ENCODE results near the gene MUC6.

Gene MUC6

DNA sequence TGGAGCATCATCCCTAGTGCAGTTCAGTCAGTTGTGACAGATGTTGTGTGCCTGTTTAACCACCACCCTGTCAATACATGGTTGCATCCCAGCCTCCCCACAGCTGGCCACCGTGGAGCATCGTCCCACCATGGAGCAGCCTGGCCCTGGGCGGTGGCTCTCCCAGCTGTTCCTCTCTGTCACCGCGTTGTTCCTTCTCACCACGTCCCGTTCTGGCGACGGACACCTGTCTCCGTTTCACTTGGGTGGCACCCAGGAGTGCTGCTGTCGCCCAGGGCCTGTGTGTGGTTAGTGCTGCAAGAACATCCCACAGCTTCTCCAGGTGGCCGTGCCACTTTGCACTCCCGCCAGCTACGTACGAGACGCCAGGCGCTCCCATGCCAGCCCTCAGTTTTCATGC is 26.5 kb downstream of the MUC6 start:
- no peaks in the 10 kb centered on the region for H3K79me2 ChIP-seq (ENCODE audit: insufficient read depth, low read depth)
- no peak overlapping the region for H3K4me2 ChIP-seq
- no peaks in the 10 kb centered on the region for H4K20me1 ChIP-seq (ENCODE audit: insufficient read depth)
- no peaks in the 10 kb centered on the region for H3K4me1 ChIP-seq (ENCODE audit: low read depth, poor library complexity, severe bottlenecking)
- no peak overlapping the region for H3K9ac ChIP-seq
- no peaks in the 10 kb centered on the region for H3K36me3 ChIP-seq (ENCODE audit: insufficient read depth)
- H3K27me3 ChIP-seq (ENCODE audit: insufficient read depth, low read depth), result no peaks in the 10 kb centered on the region
- no peak overlapping the region for H2AFZ ChIP-seq (ENCODE audit: low read depth)
- TF ChIP-seq, protein P1, sequence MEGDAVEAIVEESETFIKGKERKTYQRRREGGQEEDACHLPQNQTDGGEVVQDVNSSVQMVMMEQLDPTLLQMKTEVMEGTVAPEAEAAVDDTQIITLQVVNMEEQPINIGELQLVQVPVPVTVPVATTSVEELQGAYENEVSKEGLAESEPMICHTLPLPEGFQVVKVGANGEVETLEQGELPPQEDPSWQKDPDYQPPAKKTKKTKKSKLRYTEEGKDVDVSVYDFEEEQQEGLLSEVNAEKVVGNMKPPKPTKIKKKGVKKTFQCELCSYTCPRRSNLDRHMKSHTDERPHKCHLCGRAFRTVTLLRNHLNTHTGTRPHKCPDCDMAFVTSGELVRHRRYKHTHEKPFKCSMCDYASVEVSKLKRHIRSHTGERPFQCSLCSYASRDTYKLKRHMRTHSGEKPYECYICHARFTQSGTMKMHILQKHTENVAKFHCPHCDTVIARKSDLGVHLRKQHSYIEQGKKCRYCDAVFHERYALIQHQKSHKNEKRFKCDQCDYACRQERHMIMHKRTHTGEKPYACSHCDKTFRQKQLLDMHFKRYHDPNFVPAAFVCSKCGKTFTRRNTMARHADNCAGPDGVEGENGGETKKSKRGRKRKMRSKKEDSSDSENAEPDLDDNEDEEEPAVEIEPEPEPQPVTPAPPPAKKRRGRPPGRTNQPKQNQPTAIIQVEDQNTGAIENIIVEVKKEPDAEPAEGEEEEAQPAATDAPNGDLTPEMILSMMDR (conservative IDR thresholded peaks at IDR 0.05; ENCODE audit: low read depth, low read length), result no peak
- no peak overlapping the region for H3K4me3 ChIP-seq (IDR thresholded peaks at IDR 0.05; ENCODE audit: insufficient read depth, low read depth, low read length)
- H3K27ac ChIP-seq, result no peak overlapping the region

DNA sequence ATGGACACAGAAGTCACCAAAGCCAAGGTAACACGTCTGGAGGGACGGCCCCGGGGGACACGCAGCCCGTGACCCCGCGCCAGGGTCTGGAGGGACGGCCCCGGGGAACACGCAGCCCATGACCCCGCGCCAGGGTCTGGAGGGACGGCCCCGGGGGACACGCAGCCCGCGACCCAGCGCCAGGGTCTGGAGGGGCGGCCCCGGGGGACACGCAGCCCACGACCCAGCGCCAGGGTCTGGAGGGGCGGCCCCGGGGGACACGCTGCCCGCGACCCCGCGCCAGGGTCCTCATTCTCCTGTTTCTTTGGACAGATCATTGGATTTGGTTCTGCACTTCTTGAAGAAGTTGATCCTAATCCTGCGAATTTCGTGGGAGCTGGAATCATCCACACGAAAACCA is 27.1 kb downstream of the MUC6 start:
- Histone ChIP-seq H3K27me3 (ENCODE audit: insufficient read depth, low read depth) (no peaks in the 10 kb centered on the region), H3K4me3 (IDR thresholded peaks at IDR 0.05; ENCODE audit: insufficient read depth, low read depth, low read length) (no peak overlapping the region), H2AFZ (ENCODE audit: low read depth) (no peak overlapping the region), H3K4me1 (ENCODE audit: low read depth, poor library complexity, severe bottlenecking) (no peaks in the 10 kb centered on the region), H3K36me3 (ENCODE audit: insufficient read depth) (no peaks in the 10 kb centered on the region), H3K79me2 (ENCODE audit: insufficient read depth, low read depth) (no peaks in the 10 kb centered on the region), H3K27ac (no peak overlapping the region), H3K9ac (no peak overlapping the region), H3K4me2 (no peak overlapping the region), H4K20me1 (ENCODE audit: insufficient read depth) (no peaks in the 10 kb centered on the region)
- TF ChIP-seq, protein P1 (conservative IDR thresholded peaks at IDR 0.05; ENCODE audit: low read depth, low read length), result no peak

DNA sequence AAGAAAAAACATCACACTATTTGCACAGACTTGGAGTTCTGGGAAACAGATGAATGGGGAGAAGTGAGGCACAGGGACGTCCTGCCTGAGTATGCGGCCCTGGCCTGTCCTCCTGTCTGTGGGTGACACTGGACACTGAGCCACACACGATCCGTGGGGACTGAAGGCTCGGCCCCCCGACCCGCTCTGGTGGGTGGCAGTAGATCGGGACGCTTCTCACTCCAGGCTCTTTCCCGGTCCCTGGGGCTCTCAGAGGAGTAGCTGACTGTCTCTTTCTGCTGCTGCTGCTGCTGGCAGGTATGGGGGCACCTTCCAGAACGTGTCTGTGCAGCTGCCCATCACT is 27.7 kb downstream of the MUC6 start:
- no peak overlapping the region for H3K9ac ChIP-seq
- no peak overlapping the region for H2AFZ ChIP-seq (ENCODE audit: low read depth)
- H3K27ac ChIP-seq, result no peak overlapping the region
- H3K4me2 ChIP-seq, result no peak overlapping the region
- TF ChIP-seq, protein P1 (conservative IDR thresholded peaks at IDR 0.05; ENCODE audit: low read depth, low read length), result no peak
- no peaks in the 10 kb centered on the region for H3K27me3 ChIP-seq (ENCODE audit: insufficient read depth, low read depth)
- H3K36me3 ChIP-seq (ENCODE audit: insufficient read depth), result no peaks in the 10 kb centered on the region
- no peaks in the 10 kb centered on the region for H4K20me1 ChIP-seq (ENCODE audit: insufficient read depth)
- no peaks in the 10 kb centered on the region for H3K79me2 ChIP-seq (ENCODE audit: insufficient read depth, low read depth)
- no peak overlapping the region for H3K4me3 ChIP-seq (IDR thresholded peaks at IDR 0.05; ENCODE audit: insufficient read depth, low read depth, low read length)
- no peaks in the 10 kb centered on the region for H3K4me1 ChIP-seq (ENCODE audit: low read depth, poor library complexity, severe bottlenecking)

DNA sequence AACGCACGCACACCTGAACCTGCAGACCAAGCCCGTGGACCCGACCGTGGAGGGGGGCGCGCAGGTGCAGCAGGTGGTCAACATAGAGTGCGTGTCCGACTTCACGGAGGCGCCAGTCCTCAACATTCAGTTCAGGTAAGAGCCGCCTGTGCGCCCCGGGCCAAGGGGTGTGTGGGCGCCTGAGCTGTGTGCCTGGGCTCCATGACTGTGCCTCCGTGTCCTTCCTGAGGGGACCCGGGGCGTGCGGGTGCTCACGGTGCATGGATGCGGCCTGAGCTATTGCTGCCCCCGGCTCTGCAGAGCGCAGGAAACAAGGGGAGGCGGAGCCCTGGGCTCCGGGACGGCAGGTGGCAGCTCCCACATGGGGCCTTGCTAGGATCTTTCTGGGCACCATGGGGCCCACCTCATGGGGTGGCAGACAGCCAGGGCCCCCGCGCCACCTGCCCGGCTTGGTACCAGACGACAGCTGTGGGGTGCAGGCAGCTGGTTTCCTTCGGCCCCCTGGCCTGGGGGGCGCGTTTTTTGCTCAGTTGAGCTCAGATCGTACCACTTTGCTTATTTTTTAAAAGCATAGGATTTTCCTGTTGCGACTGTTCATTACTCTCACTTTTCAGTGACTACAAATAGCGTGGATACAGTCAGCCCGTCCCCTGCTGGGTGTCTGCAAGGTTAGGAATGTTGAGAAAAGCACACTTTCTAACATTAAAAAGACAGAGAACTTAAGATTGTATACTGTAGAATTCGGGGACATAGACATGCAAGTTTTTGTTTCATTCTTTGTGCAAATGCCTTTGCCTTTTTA is 28.3 kb downstream of the MUC6 start:
- H3K4me2 ChIP-seq, result no peak overlapping the region
- H3K79me2 ChIP-seq (ENCODE audit: insufficient read depth, low read depth), result no peaks in the 10 kb centered on the region
- H3K9ac ChIP-seq, result no peak overlapping the region
- no peaks in the 10 kb centered on the region for H3K36me3 ChIP-seq (ENCODE audit: insufficient read depth)
- no peaks in the 10 kb centered on the region for H4K20me1 ChIP-seq (ENCODE audit: insufficient read depth)
- no peak overlapping the region for H2AFZ ChIP-seq (ENCODE audit: low read depth)
- H3K4me3 ChIP-seq (IDR thresholded peaks at IDR 0.05; ENCODE audit: insufficient read depth, low read depth, low read length), result no peak overlapping the region
- no peak overlapping the region for H3K27ac ChIP-seq
- H3K4me1 ChIP-seq (ENCODE audit: low read depth, poor library complexity, severe bottlenecking), result no peaks in the 10 kb centered on the region
- H3K27me3 ChIP-seq (ENCODE audit: insufficient read depth, low read depth), result no peaks in the 10 kb centered on the region
- TF ChIP-seq, protein P1 (conservative IDR thresholded peaks at IDR 0.05; ENCODE audit: low read depth, low read length), result no peak
